Activated gamma-delta T cell treated with Interleukin-2 at 50 U/mL for 16 hours (primary cell): ENCODE results near the gene STAC.
"Not testable (repeated sequence)": the region's sequence is repeated elsewhere in the genome, so short reads cannot be mapped to it uniquely, and the experiment has no call there.

Experiments
- DNase-seq: peaks from one replicate; pipeline ENCODE4 v3.0.0-alpha.2; 2020

STAC gene

DNA sequence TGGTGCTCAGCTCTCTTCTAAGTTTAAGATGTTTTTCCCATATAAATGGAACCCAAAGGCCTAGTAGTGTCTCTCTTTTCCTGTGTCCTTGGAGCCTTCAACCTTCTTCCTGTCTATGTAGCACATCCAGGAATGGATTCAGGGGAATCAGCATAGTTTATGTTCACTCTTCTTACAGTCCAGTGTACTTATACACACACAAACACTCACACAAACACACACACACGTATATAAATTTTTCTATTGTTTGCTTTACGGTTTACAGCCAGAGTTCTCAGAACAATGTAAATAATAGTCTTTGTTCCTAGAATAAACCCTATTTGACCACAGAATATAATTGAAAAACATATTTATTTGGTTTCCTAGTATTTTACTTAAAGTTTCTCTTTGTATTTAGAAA lies 36.9 kb downstream of the STAC start:
- no peak for DNase-seq

GRCh38 chr3:36418296-36418695 lies 38.0 kb downstream of the STAC start:
- DNase-seq, result no peak

DNA sequence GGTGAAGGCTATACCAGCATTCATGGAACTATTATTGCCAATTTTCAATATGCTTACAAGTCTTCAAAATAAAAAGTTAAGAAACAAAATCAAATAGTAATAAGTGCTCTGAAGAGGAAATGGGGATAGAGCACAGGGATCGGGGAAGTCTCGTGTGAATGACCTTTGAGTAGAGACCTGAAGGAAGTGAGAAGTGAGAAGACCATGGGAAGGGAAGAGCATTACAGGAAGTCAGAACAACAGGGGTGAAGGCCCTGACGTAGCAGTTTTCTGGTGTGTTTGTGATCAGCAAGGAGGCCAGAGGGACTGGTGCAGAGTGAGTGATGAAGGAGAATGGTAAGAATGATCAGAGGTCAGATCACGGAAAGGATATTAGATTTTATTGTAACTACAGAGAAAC lies 48.1 kb downstream of the STAC start:
- DNase-seq, result no peak

GRCh38 chr3:36429986-36430485 lies 49.7 kb downstream of the STAC start:
- no peak for DNase-seq

GRCh38 chr3:36433511-36433910 lies 53.2 kb downstream of the STAC start:
- no peak for DNase-seq

GRCh38 chr3:36434687-36435426 lies 54.6 kb downstream of the STAC start:
- DNase-seq, result no peak

DNA sequence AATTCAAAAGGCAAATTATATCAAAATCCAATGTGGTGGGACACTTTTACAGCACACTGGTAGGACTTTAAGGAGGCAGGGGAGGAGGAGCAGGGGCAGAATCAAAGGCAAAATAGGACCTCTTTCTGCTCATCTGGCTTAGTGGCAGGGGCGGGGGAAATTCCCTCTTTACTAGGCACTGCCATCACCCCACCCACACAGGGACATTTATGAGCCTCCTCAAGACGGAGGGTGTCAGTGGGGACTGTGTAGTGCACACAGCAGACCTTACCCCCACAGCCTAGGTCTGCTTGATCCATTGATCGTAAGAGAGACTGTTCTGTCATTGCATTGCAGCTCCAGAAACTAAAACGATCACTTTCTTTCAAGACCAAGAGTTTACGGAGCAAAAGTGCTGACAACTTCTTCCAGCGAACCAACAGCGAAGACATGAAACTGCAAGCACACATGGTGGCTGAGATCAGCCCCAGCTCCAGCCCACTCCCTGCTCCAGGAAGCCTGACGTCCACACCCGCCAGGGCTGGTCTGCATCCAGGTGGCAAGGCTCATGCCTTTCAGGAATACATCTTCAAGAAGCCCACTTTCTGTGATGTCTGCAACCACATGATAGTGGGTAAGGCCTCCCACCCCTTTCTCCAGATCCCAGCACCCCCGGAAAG lies 62.9 kb downstream of the STAC start:
- DNase-seq, result no peak

GRCh38 chr3:36444909-36445308 lies 64.6 kb downstream of the STAC start:
- DNase-seq, result no peak

DNA sequence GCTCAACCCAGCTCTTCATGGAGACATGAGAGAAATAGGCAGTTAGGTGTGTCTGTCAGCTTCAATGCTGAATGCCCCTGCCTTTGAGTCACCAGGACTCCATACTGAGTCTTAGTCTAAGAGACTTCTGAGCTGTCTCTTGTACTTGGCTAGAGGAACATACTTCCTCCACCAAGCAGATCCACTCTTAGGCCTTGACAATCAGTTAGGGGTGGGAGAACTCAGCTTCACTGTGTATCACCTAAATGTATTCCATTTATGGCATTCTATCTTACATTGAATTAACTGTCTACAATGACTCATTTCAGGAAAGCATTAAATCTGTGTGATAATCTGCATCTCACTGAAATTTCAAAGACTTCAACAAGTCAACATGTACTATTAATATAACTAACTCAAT lies 66.0 kb downstream of the STAC start:
- no peak for DNase-seq

DNA sequence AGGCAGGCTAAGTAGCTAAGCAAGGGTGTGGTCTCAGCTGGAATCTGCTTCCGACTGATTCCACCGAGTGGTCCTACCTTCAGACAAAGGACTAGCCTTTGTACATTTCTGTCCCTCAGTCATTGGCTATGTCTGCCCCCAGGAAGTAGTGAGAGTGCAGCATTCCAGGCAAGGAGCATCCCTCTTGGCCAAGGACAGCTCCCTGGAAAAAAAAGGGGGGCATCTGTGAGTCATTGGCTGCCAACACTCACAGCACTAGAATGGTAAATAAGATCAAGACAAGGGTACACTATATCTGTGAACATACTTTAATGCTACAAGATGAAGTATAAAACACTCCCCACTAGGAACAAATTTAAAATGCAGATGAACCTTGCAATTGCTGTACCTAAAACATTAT lies 66.8 kb downstream of the STAC start:
- no peak for DNase-seq

- DNase-seq, result no peak
Measured at GRCh38 chr3:36451816-36452215, 71.5 kb downstream of the STAC start.

- not testable (repeated sequence) for DNase-seq
Measured at GRCh38 chr3:36453213-36453612, 72.9 kb downstream of the STAC start.

GRCh38 chr3:36453896-36454295 lies 73.6 kb downstream of the STAC start:
- not testable (repeated sequence) for DNase-seq

DNA sequence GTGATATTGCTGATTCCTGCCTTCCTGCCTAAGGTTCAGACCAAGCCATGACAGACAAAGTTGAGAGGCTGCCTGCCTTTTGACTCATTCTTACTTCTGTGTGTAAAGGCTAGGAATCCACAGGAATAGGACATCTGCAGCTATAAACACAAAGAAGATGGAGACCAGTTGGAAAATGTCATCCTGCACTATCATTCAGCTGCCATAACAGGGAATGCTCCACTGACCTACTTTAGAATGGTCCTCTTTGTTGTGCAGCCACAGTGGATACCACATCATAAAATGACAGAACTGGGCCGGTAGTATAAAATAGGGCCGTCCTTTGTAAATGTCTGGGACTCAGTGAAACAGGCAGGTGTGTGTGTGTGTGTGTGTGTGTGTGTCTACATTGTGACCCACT lies 75.1 kb downstream of the STAC start:
- DNase-seq, result no peak

- no peak for DNase-seq
Measured at GRCh38 chr3:36456784-36457183, 76.5 kb downstream of the STAC start.

GRCh38 chr3:36457667-36458066 lies 77.4 kb downstream of the STAC start:
- no peak for DNase-seq

- no peak for DNase-seq
Measured at GRCh38 chr3:36459177-36459576, 78.9 kb downstream of the STAC start.

DNA sequence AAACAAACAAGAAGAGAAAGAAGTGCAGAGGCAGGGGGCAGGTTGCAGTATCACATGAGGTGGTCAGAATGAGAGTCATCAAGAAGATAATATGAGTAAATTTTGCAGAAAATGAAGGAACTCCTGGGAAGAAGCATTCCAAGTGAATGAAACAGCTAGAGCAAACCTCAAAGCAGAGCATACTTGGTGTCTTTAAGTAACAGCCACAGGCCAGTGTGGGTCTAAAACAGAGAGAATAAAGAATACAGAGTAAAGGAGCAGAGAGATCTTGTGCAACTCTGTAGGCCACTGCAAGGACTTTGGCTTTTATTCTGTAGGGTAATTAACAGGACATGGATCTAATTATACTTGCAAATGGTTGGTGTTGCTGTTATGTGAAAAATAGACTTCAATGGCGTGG lies 81.3 kb downstream of the STAC start:
- no peak for DNase-seq

GRCh38 chr3:36472045-36472444 lies 91.7 kb downstream of the STAC start:
- not testable (repeated sequence) for DNase-seq

- DNase-seq, result no peak
Measured at GRCh38 chr3:36475558-36475957, 95.3 kb downstream of the STAC start.

DNA sequence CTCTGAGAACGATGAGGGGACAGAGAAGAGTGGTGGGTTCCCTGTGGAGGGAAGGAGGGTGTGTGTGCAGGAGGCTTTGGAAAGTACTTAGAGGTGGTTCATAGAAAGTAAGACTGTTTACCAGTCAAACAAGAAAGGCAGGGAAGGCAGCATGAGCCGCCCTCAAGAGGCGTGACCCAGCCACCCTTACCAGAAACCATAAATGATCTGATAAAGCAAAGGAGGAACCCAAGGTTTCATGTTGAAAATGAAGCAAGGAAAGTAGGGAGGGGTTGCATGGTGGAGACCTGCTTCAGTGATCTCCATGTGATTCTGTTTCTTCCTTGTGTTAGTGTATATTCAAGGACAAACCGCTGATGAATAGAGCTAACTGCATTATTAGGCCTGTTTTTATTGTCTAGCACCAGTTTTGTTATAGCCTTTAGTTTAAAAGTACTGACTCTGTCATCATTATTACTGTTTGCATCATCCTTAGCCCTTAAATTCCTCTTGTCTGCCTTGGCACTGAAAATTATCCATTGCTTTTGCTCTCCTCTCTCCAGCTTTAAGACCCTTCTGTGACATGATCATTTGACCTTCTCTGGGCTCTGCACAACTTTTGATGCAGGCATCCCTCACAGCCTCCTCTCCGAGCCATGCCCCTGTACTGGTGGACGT lies 96.1 kb downstream of the STAC start:
- no peak for DNase-seq

DNA sequence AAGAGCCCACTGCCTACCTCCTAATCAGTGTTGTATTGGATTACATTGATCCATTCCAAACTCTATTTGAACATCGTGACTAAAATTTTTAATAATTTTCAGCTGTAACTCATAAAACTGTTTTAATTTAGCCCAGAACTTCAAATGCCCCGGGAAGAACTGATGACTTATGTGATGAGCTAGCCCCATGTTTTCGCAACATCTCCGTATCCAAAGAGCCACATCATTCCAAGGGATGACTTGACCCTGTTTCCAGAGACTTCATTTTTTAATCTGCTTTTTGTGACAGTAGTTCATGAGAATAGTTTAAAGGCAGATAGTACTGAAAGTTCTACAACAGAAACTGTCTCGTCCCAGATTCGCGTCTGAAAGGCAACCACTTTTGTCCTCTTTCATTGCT lies 97.4 kb downstream of the STAC start:
- no peak for DNase-seq

DNA sequence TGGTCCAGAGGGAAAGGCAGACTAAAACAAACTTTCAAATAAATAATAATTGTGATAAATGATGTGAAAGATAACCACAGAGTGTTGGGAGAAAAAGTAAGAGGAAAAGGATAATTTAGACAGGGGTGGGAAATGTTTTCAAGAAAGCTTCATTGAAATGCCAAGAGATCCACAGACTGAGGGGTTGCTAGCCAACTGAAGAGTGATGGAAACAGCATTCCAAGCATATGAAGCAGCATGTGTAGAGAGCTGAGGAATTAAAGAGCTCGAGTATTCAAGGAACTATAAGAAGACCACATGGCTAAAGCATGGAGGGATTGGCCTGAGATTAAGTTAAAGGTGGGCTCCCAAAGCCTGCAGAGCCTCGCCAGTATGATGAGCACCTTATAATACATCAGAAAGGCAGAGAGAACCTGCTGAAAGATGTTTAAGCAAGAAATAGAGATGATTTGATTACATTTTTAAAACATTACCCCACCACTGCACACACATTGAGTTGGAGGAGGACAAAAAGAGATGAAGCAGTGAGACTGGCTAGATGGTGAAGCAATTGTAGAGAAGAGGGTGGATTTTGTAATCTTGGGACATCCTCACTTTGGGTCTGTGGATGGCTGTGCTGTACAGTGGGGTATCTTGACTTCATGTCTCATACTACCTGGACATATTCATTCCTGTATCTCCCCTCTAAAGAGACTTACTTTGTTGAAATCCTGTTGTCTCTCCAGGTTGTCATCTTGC lies 100.8 kb downstream of the STAC start:
- DNase-seq, result no peak
